SK-N-SH (cell line): ENCODE data around the gene ATP2B2.

ENCODE experiments used
- EZH2phosphoT487 ChIP-seq: fragments of 200-600 bp; sonication (generic); IDR thresholded peaks from 2 replicates; pipeline ENCODE4 v1.6.1; 2017; ENCODE audit warnings: low read depth, mixed run types, mild to moderate bottlenecking, antibody characterized with exemption, moderate library complexity, borderline replicate concordance
- GABPA ChIP-seq: IDR thresholded peaks from 2 replicates; pipeline ENCODE4 v1.4.0; 2012; ENCODE audit warnings: low read depth, mild to moderate bottlenecking
- JUND ChIP-seq: IDR thresholded peaks from 2 replicates; pipeline ENCODE4 v1.4.0; 2012
- MAX ChIP-seq: IDR thresholded peaks from 2 replicates; pipeline ENCODE4 v1.4.0; 2012; ENCODE audit warnings: low read depth
- RCOR1 ChIP-seq: fragments of 150-350 bp; IDR thresholded peaks from 2 replicates; pipeline ENCODE4 v1.6.1; 2017; ENCODE audit warnings: antibody characterized with exemption, low read length
- TAF1 ChIP-seq: IDR thresholded peaks from 2 replicates; pipeline ENCODE4 v1.6.1; 2012; ENCODE audit warnings: low read depth, mild to moderate bottlenecking, low read length, moderate library complexity, borderline replicate concordance
- YY1 ChIP-seq: IDR thresholded peaks from 2 replicates; pipeline ENCODE4 v1.4.0; 2012; ENCODE audit warnings: low read depth, mild to moderate bottlenecking
- ZBTB33 ChIP-seq: IDR thresholded peaks from 2 replicates; pipeline ENCODE4 v1.4.0; 2012; ENCODE audit warnings: low read depth, borderline replicate concordance
- TF ChIP-seq, protein P1 (sequence below): fragments of 200-600 bp; sonication (generic); IDR thresholded peaks from 2 replicates; pipeline ENCODE4 v1.6.1; 2017; ENCODE audit warnings: antibody characterized with exemption, mild to moderate bottlenecking, moderate library complexity

DNA sequence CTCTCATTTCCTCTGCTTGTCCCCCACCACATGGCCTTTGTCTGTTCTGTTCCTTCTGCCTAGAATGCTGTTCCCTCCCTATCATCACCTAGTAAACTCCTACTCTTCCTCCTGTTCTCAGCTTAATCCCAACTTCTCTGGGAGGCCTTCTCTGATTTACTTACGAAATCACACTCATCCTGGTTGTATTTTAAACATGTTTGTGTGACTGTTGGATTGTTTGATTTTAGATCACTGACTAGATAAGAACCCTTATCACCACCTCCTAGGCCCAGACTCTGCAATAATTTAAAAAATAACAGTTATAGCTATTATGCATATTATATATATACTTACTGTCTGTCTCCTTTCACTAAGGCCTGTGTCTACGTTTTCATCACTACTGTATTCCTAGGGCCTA lies 26.1 kb downstream of the ATP2B2 start:
- no peak for TF ChIP-seq GABPA
- TF ChIP-seq JUND: no peak
- TF ChIP-seq, protein P1, sequence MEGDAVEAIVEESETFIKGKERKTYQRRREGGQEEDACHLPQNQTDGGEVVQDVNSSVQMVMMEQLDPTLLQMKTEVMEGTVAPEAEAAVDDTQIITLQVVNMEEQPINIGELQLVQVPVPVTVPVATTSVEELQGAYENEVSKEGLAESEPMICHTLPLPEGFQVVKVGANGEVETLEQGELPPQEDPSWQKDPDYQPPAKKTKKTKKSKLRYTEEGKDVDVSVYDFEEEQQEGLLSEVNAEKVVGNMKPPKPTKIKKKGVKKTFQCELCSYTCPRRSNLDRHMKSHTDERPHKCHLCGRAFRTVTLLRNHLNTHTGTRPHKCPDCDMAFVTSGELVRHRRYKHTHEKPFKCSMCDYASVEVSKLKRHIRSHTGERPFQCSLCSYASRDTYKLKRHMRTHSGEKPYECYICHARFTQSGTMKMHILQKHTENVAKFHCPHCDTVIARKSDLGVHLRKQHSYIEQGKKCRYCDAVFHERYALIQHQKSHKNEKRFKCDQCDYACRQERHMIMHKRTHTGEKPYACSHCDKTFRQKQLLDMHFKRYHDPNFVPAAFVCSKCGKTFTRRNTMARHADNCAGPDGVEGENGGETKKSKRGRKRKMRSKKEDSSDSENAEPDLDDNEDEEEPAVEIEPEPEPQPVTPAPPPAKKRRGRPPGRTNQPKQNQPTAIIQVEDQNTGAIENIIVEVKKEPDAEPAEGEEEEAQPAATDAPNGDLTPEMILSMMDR: no peak
- no peak for TF ChIP-seq TAF1
- TF ChIP-seq ZBTB33: no peak
- no peak for TF ChIP-seq RCOR1
- no peak for TF ChIP-seq EZH2phosphoT487
- no peak for TF ChIP-seq YY1
- TF ChIP-seq MAX: no peak
